ENCODE measurements around the gene BIK. TPM values are rescaled to one million over a fixed set of nuclear protein-coding genes. Genes with fewer than 3 reads are reported as not detected.
"Not testable (repeated sequence)": the region's sequence is repeated elsewhere in the genome, so short reads cannot be mapped to it uniquely, and the experiment has no call there.

The BIK gene
- total and polyA plus RNA-seq, 8 donors: 0.78 to 3.1 (median 1.3) TPM

DNA sequence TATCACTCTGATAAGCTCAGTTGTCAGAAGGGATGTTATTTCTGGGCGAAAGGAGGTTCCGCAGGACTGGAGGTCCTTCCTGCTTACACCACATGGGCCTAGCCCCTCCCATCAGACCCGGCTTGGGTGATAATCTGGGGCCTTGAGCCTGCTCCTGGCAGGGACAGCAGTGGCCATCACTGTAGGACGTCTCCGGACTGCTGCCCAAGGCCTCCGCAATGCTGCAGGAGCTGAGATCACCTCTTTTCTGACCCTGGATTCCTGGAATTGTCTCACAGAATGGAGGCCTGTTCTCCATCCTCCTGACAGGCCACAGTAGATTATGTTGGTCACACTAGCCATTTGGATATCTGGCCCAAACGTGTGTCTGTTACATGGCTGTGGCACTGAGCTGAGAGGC, 9.2 kb upstream of the BIK start:
- Histone ChIP-seq H3K36me3 (no peaks in the 10 kb centered on the region), H3K27me3 (no peaks in the 10 kb centered on the region), H3K27ac (no peak overlapping the region), H3K9me3 (peaks cover 0 to 10% of the 10 kb centered on the region in 2 donors), H3K4me3 (no peak overlapping the region), H3K4me1 (peaks cover 0 to 24% of the 10 kb centered on the region in 2 donors)
- DNase-seq (no peak), ATAC-seq (no peak)
- TF ChIP-seq, protein P1, sequence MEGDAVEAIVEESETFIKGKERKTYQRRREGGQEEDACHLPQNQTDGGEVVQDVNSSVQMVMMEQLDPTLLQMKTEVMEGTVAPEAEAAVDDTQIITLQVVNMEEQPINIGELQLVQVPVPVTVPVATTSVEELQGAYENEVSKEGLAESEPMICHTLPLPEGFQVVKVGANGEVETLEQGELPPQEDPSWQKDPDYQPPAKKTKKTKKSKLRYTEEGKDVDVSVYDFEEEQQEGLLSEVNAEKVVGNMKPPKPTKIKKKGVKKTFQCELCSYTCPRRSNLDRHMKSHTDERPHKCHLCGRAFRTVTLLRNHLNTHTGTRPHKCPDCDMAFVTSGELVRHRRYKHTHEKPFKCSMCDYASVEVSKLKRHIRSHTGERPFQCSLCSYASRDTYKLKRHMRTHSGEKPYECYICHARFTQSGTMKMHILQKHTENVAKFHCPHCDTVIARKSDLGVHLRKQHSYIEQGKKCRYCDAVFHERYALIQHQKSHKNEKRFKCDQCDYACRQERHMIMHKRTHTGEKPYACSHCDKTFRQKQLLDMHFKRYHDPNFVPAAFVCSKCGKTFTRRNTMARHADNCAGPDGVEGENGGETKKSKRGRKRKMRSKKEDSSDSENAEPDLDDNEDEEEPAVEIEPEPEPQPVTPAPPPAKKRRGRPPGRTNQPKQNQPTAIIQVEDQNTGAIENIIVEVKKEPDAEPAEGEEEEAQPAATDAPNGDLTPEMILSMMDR (IDR thresholded peaks at IDR 0.05): no peak
- intact Hi-C loops (cut with DNase I): no loop called here

DNA sequence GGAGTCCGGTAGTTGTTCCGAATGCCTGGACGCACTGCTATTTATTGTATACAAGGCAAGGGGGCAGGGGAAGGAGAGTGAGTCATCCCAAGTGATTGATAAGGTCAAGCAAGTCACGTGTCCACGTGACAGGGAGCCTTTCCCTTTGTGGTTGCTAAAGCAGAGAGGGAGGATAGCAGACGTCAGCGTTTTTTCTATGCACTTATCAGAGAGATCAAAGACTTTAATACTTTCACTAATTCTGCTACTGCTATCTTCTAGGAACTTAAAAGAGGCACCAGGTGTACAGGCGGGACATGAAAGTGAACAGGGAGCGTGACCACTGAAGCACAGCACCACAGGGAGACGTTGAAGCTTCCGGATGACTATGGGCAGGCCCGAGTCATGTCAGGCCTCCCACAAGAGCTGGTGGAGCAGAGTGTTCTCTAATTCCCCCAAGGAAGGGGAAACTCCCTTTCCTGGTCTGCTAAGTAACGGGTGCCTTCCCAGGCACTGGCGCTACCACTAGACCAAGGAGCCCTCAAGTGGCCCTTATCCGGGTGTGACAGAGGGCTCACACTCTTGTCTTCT, 6.4 kb upstream of the BIK start:
- H3K9me3 ChIP-seq; intact Hi-C loops (cut with DNase I); DNase-seq; H3K36me3 ChIP-seq; H3K27ac ChIP-seq; H3K27me3 ChIP-seq; H3K4me3 ChIP-seq: not testable (repeated sequence)
- H3K4me1 ChIP-seq: peaks cover 0 to 18% of the 10 kb centered on the region in 2 donors
- ATAC-seq: peak; percentile 66

DNA sequence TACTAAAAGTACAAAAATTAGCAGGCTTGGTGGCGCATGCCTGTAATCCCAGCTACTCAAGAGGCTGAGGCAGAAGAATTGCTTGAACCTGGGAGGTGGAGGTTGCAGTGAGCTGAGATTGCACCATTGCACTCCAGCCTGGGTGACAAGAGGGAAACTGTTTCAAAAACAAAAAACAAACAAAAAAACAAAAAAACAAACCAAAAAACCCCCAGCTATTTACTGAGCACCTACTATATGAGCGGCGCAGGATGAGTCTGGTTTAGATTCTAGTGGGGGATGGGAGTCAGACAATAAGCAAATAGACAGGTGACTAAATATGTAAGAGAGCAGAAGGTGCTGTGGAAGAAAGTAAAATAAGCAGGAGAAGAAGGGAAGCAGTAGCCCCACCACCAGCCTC, 5.6 kb upstream of the BIK start:
- H3K9me3 ChIP-seq; H3K27ac ChIP-seq; H3K36me3 ChIP-seq; DNase-seq; ATAC-seq; intact Hi-C loops (cut with DNase I); H3K4me3 ChIP-seq: not testable (repeated sequence)
- peaks cover 5 to 11% of the 10 kb centered on the region in 2 donors for H3K27me3 ChIP-seq
- H3K4me1 ChIP-seq: peaks cover 0 to 17% of the 10 kb centered on the region in 2 donors

DNA sequence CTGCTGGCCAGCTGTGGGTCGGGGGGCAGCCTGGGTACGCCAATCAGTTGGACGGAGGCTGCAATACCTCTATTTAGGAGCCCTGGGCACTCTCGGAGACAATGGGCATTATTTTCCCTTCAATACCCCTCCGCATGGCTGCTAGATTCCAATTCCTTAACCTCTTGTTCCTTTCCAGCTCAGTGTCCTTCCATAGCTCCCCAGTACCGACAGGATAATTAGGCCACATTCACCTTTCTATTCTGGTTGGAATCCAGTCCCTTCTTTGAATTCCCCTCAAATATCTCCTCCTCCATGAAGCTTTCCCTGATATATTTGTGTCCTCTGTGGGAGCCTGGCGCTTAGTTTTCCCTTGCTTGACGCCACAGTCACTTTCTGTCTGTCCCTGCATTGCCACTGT, 4.2 kb upstream of the BIK start:
- Histone ChIP-seq H3K4me3 (no peak overlapping the region), H3K36me3 (no peaks in the 10 kb centered on the region), H3K27ac (no peak overlapping the region), H3K9me3 (no peaks in the 10 kb centered on the region), H3K4me1 (peaks cover 7 to 24% of the 10 kb centered on the region in 2 donors), H3K27me3 (peaks cover 18 to 24% of the 10 kb centered on the region in 2 donors)
- TF ChIP-seq, protein P1 (IDR thresholded peaks at IDR 0.05): no peak
- ATAC-seq (no peak), DNase-seq (no peak)
- intact Hi-C loops (cut with DNase I): no loop called here

DNA sequence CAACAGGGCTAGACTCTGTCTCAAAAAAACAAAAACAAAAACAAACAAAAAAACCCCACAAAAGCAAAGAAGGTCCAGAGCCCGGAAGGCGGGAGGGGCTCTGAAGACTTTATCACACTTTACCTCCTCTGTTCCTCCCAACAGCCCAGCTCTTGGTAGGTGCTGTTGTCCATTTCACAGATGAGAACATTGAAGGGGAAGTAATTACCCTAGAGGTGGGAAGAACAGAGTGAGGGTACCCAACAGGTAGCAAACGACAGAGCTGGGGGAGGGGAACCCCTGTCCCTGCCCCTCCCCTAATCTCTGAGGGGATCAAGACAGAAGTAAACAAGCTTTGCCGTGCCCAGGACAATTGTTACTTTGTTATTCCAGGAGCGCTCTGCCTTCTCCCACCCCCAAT, 1.0 kb upstream of the BIK start:
- Histone ChIP-seq H3K4me3 (no peak overlapping the region), H3K27ac (no peak overlapping the region), H3K36me3 (no peaks in the 10 kb centered on the region), H3K9me3 (no peaks in the 10 kb centered on the region), H3K27me3 (peaks cover 22 to 40% of the 10 kb centered on the region in 2 donors), H3K4me1 (peaks cover 8 to 24% of the 10 kb centered on the region in 2 donors)
- no peak for DNase-seq
- TF ChIP-seq, protein P1 (IDR thresholded peaks at IDR 0.05): no peak
- intact Hi-C loops (cut with DNase I): no loop called here
- ATAC-seq: no peak

DNA sequence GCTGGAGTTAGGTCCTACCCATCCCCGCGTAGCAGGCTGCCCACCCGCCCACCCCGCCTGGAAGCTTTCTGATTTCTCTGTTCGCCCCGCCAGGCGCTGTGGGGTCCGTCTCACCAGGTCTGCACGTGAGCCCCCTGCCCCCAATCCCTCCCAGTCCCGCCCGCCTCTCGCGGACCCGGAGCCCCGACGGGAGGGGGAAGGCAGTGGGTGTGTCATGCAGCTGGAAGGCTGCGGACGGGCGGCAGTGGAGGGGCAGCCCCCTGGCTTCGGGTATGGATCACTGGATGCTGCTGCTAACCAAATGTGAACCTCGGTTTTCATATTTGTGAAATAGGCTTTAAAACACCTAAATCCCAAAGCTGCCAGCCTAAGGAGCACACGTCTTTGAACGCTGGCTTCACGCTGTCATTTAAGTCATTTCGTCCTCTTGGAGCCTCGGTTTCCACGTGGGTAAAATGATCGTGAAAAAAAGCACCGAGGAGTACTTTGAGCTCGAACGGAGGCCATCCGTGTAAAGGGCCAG, 568 bp upstream of the BIK start:
- Histone ChIP-seq H3K27ac (no peak overlapping the region), H3K4me3 (peak overlapping the region in 1 of 2 donors; percentile 48)
- no peak for ATAC-seq

More for the DNA sequence above, 568 bp upstream of the BIK start:
- intact Hi-C loops (cut with DNase I): no loop called here
- H3K4me1 ChIP-seq: peaks cover 8 to 24% of the 10 kb centered on the region in 2 donors
- no peak for DNase-seq
- H3K27me3 ChIP-seq: peaks cover 22 to 40% of the 10 kb centered on the region in 2 donors
- no peaks in the 10 kb centered on the region for H3K36me3 ChIP-seq
- no peaks in the 10 kb centered on the region for H3K9me3 ChIP-seq
- TF ChIP-seq, protein P1 (IDR thresholded peaks at IDR 0.05): no peak

Measured in left lung (tissue), 10 donors.